Choroid plexus epithelial cell (primary cell): ENCODE data around the gene DIPK1C.

Experiments
- DNase-seq: peaks from one replicate; pipeline ENCODE4 v3.0.0-alpha.2; 2010; ENCODE audit warnings: low read depth
- H3K4me3 ChIP-seq: 2 replicates; pipeline ENCODE4 v1.5.1; 2011; ENCODE audit warnings: low read depth, mild to moderate bottlenecking, control low read depth, low read length, moderate library complexity
- CTCF ChIP-seq: conservative IDR thresholded peaks from 2 replicates; pipeline ENCODE4 v1.5.1; 2011; ENCODE audit warnings: low read depth, mild to moderate bottlenecking, control low read depth, inconsistent platforms, low read length, moderate library complexity

Gene DIPK1C

DNA sequence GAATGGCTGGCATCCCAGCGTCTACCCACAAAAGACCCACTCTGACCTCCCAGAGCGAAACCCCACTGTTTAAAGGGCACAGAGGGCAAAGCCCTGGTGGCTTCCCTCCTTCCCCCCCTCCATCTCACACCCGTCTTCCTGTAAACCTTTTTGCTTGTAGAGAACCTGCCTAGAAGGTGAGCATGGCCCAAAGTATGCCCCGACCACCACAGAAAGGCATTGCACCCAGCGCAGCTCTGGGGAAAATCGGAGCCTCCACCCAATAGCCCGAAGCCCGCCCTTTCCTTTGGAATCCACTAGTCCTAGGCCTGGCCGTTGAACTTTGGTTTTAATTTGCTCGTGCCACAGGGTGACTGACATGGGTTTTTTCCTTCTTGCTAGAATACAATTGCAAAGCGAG, 22.6 kb downstream of the DIPK1C start:
- no peak for TF ChIP-seq CTCF
- DNase-seq, result no peak

GRCh38 chr18:74430806-74431571, 26.1 kb downstream of the DIPK1C start:
- DNase-seq, result no peak
- no peak overlapping the region for H3K4me3 ChIP-seq
- no peak for TF ChIP-seq CTCF

More for the DNA sequence above, 22.6 kb downstream of the DIPK1C start:
- no peak overlapping the region for H3K4me3 ChIP-seq

GRCh38 chr18:74430231-74430630, 26.9 kb downstream of the DIPK1C start:
- TF ChIP-seq CTCF, result no peak
- no peak for DNase-seq
- H3K4me3 ChIP-seq, result no peak overlapping the region

GRCh38 chr18:74429096-74429495, 28.0 kb downstream of the DIPK1C start:
- DNase-seq, result no peak
- H3K4me3 ChIP-seq, result no peak overlapping the region
- no peak for TF ChIP-seq CTCF

GRCh38 chr18:74427442-74428112, 29.5 kb downstream of the DIPK1C start:
- H3K4me3 ChIP-seq, result no peak overlapping the region
- no peak for DNase-seq
- no peak for TF ChIP-seq CTCF

DNA sequence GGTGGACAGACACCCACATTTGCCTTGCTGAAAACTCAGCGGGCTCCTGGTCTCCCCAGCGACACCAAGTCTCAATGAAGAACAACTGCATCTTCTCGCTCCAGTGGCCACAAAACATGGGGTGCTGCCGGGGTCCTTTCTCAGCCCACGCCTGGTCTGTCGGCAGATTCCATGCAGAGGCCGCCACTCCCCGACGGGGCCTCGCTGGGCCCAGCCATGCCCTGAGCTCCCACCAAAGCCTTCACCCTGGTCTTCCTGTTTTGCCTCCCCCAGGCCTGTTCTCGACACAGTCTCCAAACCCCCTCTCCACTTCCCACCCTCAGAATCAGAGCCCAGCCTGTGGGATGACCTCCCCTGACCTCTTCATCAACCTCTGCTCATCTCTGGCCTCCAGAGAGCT, 31.2 kb downstream of the DIPK1C start:
- no peak overlapping the region for H3K4me3 ChIP-seq
- TF ChIP-seq CTCF, result no peak
- no peak for DNase-seq

DNA sequence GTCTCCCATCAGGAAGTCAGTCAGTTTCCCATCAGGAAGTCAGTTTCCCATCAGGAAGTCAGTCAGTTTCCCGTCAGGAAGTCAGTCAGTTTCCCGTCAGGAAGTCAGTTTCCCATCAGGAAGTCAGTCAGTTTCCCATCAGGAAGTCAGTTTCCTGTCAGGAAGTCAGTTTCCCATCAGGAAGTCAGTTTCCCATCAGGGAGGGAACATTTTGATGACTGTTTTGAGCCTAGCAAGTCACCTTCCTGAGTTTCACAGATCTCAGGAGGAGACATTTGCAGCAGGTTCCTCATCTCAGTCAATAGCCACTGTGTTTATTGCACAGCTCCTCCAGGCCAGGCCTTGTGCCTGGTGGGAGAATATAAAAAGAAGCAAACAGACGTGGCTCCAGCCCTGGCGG, 31.9 kb downstream of the DIPK1C start:
- DNase-seq, result no peak
- TF ChIP-seq CTCF, result no peak
- H3K4me3 ChIP-seq, result no peak overlapping the region
